H1 (cell line): ENCODE measurements around the gene CALM3. TPM values are rescaled to one million over a fixed set of nuclear protein-coding genes. Genes with fewer than 3 reads are reported as not detected.

Experiments used
- CBX8 ChIP-seq: fragments of 300-800, 300-1000 bp; sonication (generic); IDR thresholded peaks from 2 replicates; pipeline ENCODE4 v1.7.1; 2016; ENCODE audit warnings: low read depth, low read length, borderline replicate concordance
- EP300 ChIP-seq, 2 experiments: IDR thresholded peaks; 1 replicate in 1 of 2; 2 replicates in 1 of 2; pipeline ENCODE4 v1.6.1; 2011 to 2012; ENCODE audit warnings: low read depth in 2 of 2, low read length in 2 of 2, mild to moderate bottlenecking in 2 of 2, borderline replicate concordance in 1 of 2, inconsistent platforms in 1 of 2, moderate library complexity in 1 of 2
- FOSL1 ChIP-seq: IDR thresholded peaks from 2 replicates; pipeline ENCODE4 v1.6.1; 2011; ENCODE audit warnings: mild to moderate bottlenecking, low read depth, low read length, moderate library complexity; ENCODE audit not compliant: insufficient read depth
- RBBP5 ChIP-seq: IDR thresholded peaks from 2 replicates; pipeline ENCODE4 v1.7.1; 2012; ENCODE audit warnings: low read depth, mild to moderate bottlenecking, inconsistent platforms, low read length, moderate library complexity, borderline replicate concordance
- polyA plus RNA-seq, 7 experiments: library from polyadenylated mRNA; depleted of rRNA in 3 of 7; stranded (reverse) in 5 of 7; unstranded in 2 of 7; fragments of >200 nt in 5 of 7; fragments of 200-250 nt in 2 of 7; gene quantifications; 1 replicate in 5 of 7; 2 replicates in 1 of 7; 4 replicates in 1 of 7; pipeline versions ENCODE4 v1.2.1 to v1.2.3, GENCODE V29; 2011 to 2013; ENCODE audit warnings: missing spikeins in 2 of 7, mixed read lengths in 2 of 7
- total RNA-seq: library from RNA; stranded (reverse); fragmentation: NEBNext Ultra II Directional; extraction: Animal tissue kit (Norgen Biotek cat#: 25700); gene quantifications from 2 replicates; pipeline ENCODE4 v1.2.1, GENCODE V29; 2021
- TF ChIP-seq, protein P1 (sequence below): fragments of 300-600 bp; sonication (generic); IDR thresholded peaks from 2 replicates; pipeline ENCODE4 v1.7.1; 2012; ENCODE audit warnings: low read length, moderate library complexity, mild to moderate bottlenecking, inconsistent platforms; ENCODE audit not compliant: insufficient replicate concordance
- TF ChIP-seq, protein P2 (sequence below): IDR thresholded peaks from 2 replicates; pipeline ENCODE4 v1.6.1; 2012; ENCODE audit warnings: inconsistent platforms
- TF ChIP-seq, protein P3 (sequence below): IDR thresholded peaks from 2 replicates; pipeline ENCODE4 v1.6.1; 2012; ENCODE audit warnings: inconsistent platforms
- TF ChIP-seq, protein P4 (sequence below): IDR thresholded peaks from 2 replicates; pipeline ENCODE4 v1.6.1; 2012; ENCODE audit warnings: low read length, inconsistent platforms

CALM3 gene
- total and polyA plus RNA-seq, 2 of the 8 experiments (the other 6 are each of a cell fraction or from before 2014, with no cell fraction given): 315 to 326 TPM

DNA sequence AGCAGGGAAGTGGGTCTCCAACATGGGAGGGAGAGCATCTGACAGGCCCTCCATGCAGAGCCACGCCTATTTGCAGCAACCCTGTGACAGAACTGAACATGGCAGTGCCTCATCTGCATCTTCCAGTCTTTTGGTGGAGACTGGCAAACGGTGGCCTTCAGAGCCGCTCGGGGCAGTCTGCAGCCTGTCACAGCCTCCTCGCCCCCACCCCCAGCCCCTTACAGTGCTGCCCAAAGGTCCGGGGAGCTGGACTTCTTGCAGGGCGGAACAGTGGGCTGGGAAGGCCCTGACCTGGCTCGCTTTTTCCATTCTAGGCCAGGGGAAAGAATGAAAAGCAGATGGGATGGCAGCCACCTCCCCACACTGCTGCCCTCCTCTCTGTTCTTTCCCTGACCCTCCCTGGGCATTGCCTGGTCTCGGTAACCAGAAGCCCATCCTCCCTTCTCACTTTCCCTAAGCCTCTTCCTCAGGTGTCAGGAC lies 2.7 kb downstream of the CALM3 start (continued):
- TF ChIP-seq, protein P1, sequence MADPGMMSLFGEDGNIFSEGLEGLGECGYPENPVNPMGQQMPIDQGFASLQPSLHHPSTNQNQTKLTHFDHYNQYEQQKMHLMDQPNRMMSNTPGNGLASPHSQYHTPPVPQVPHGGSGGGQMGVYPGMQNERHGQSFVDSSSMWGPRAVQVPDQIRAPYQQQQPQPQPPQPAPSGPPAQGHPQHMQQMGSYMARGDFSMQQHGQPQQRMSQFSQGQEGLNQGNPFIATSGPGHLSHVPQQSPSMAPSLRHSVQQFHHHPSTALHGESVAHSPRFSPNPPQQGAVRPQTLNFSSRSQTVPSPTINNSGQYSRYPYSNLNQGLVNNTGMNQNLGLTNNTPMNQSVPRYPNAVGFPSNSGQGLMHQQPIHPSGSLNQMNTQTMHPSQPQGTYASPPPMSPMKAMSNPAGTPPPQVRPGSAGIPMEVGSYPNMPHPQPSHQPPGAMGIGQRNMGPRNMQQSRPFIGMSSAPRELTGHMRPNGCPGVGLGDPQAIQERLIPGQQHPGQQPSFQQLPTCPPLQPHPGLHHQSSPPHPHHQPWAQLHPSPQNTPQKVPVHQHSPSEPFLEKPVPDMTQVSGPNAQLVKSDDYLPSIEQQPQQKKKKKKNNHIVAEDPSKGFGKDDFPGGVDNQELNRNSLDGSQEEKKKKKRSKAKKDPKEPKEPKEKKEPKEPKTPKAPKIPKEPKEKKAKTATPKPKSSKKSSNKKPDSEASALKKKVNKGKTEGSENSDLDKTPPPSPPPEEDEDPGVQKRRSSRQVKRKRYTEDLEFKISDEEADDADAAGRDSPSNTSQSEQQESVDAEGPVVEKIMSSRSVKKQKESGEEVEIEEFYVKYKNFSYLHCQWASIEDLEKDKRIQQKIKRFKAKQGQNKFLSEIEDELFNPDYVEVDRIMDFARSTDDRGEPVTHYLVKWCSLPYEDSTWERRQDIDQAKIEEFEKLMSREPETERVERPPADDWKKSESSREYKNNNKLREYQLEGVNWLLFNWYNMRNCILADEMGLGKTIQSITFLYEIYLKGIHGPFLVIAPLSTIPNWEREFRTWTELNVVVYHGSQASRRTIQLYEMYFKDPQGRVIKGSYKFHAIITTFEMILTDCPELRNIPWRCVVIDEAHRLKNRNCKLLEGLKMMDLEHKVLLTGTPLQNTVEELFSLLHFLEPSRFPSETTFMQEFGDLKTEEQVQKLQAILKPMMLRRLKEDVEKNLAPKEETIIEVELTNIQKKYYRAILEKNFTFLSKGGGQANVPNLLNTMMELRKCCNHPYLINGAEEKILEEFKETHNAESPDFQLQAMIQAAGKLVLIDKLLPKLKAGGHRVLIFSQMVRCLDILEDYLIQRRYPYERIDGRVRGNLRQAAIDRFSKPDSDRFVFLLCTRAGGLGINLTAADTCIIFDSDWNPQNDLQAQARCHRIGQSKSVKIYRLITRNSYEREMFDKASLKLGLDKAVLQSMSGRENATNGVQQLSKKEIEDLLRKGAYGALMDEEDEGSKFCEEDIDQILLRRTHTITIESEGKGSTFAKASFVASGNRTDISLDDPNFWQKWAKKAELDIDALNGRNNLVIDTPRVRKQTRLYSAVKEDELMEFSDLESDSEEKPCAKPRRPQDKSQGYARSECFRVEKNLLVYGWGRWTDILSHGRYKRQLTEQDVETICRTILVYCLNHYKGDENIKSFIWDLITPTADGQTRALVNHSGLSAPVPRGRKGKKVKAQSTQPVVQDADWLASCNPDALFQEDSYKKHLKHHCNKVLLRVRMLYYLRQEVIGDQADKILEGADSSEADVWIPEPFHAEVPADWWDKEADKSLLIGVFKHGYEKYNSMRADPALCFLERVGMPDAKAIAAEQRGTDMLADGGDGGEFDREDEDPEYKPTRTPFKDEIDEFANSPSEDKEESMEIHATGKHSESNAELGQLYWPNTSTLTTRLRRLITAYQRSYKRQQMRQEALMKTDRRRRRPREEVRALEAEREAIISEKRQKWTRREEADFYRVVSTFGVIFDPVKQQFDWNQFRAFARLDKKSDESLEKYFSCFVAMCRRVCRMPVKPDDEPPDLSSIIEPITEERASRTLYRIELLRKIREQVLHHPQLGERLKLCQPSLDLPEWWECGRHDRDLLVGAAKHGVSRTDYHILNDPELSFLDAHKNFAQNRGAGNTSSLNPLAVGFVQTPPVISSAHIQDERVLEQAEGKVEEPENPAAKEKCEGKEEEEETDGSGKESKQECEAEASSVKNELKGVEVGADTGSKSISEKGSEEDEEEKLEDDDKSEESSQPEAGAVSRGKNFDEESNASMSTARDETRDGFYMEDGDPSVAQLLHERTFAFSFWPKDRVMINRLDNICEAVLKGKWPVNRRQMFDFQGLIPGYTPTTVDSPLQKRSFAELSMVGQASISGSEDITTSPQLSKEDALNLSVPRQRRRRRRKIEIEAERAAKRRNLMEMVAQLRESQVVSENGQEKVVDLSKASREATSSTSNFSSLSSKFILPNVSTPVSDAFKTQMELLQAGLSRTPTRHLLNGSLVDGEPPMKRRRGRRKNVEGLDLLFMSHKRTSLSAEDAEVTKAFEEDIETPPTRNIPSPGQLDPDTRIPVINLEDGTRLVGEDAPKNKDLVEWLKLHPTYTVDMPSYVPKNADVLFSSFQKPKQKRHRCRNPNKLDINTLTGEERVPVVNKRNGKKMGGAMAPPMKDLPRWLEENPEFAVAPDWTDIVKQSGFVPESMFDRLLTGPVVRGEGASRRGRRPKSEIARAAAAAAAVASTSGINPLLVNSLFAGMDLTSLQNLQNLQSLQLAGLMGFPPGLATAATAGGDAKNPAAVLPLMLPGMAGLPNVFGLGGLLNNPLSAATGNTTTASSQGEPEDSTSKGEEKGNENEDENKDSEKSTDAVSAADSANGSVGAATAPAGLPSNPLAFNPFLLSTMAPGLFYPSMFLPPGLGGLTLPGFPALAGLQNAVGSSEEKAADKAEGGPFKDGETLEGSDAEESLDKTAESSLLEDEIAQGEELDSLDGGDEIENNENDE: no peak
- TF ChIP-seq RBBP5 (no peak), CBX8 (no peak), EP300 (IDR thresholded peaks at IDR 0.05; ENCODE audit: borderline replicate concordance in 1 of 2, low read depth in 2 of 2, low read length in 2 of 2) (no peak), FOSL1 (no peak)
- TF ChIP-seq, protein P2, sequence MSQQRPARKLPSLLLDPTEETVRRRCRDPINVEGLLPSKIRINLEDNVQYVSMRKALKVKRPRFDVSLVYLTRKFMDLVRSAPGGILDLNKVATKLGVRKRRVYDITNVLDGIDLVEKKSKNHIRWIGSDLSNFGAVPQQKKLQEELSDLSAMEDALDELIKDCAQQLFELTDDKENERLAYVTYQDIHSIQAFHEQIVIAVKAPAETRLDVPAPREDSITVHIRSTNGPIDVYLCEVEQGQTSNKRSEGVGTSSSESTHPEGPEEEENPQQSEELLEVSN: no peak
- TF ChIP-seq, protein P3, sequence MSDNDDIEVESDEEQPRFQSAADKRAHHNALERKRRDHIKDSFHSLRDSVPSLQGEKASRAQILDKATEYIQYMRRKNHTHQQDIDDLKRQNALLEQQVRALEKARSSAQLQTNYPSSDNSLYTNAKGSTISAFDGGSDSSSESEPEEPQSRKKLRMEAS: no peak
- TF ChIP-seq, protein P4, sequence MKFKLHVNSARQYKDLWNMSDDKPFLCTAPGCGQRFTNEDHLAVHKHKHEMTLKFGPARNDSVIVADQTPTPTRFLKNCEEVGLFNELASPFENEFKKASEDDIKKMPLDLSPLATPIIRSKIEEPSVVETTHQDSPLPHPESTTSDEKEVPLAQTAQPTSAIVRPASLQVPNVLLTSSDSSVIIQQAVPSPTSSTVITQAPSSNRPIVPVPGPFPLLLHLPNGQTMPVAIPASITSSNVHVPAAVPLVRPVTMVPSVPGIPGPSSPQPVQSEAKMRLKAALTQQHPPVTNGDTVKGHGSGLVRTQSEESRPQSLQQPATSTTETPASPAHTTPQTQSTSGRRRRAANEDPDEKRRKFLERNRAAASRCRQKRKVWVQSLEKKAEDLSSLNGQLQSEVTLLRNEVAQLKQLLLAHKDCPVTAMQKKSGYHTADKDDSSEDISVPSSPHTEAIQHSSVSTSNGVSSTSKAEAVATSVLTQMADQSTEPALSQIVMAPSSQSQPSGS: no peak
